Measurements from ENCODE around the gene NOTCH2.

NOTCH2 gene

GRCh38 chr1:119971710-119972570 lies 97.5 kb downstream of the NOTCH2 start:
- DNase-seq, result no peak

- no peak for DNase-seq
Measured at GRCh38 chr1:119968601-119969000, 100.9 kb downstream of the NOTCH2 start.

- peak; percentile 30 to 66 (median 47) for DNase-seq
Measured at GRCh38 chr1:119968068-119968492, 101.4 kb downstream of the NOTCH2 start.

GRCh38 chr1:119966681-119967080 lies 102.8 kb downstream of the NOTCH2 start:
- DNase-seq, result no peak

GRCh38 chr1:119966020-119966419 lies 103.4 kb downstream of the NOTCH2 start:
- no peak for DNase-seq

GRCh38 chr1:119964673-119965363 lies 104.6 kb downstream of the NOTCH2 start:
- no peak for DNase-seq

GRCh38 chr1:119962296-119962968 lies 107.0 kb downstream of the NOTCH2 start:
- no peak for DNase-seq

GRCh38 chr1:119960501-119960900 lies 109.0 kb downstream of the NOTCH2 start:
- no peak for DNase-seq

GRCh38 chr1:119959268-119960220 lies 109.9 kb downstream of the NOTCH2 start:
- DNase-seq, result no peak

GRCh38 chr1:119958223-119958622 lies 111.2 kb downstream of the NOTCH2 start:
- DNase-seq, result no peak

- no peak for DNase-seq
Measured at GRCh38 chr1:119956306-119956705, 113.2 kb downstream of the NOTCH2 start.

- no peak for DNase-seq
Measured at GRCh38 chr1:119954476-119955422, 114.7 kb downstream of the NOTCH2 start.

GRCh38 chr1:119953266-119953998 lies 116.0 kb downstream of the NOTCH2 start:
- DNase-seq, result no peak

GRCh38 chr1:119952496-119952895 lies 117.0 kb downstream of the NOTCH2 start:
- no peak for DNase-seq

- DNase-seq, result peak; percentile 19 to 60 (median 33)
Measured at GRCh38 chr1:119948342-119949214, 120.9 kb downstream of the NOTCH2 start.

- no peak for DNase-seq
Measured at GRCh38 chr1:119947468-119947867, 122.0 kb downstream of the NOTCH2 start.

- no peak for DNase-seq
Measured at GRCh38 chr1:119946724-119947123, 122.7 kb downstream of the NOTCH2 start.

GRCh38 chr1:119943216-119943615 lies 126.2 kb downstream of the NOTCH2 start:
- DNase-seq, result no peak

- no peak for DNase-seq
Measured at GRCh38 chr1:119941392-119941791, 128.1 kb downstream of the NOTCH2 start.
